GM12892 (cell line): ENCODE results near the gene LRRC4B.

ENCODE experiments used
- DNase-seq: peaks from one replicate; pipeline ENCODE4 v3.0.0; 2011; ENCODE audit not compliant: insufficient read length
- FAIRE-seq: peaks from 2 replicates; lab custom pipeline; 2011; peaks lifted over from hg19 to GRCh38; lab: Jason Lieb, UNC
- POLR2A ChIP-seq: IDR thresholded peaks from 2 replicates; pipeline ENCODE4 v1.6.1; 2011; ENCODE audit warnings: low read depth, low read length, control low read depth
- POLR2AphosphoS5 ChIP-seq: IDR thresholded peaks from 2 replicates; pipeline ENCODE4 v1.6.1; 2011; ENCODE audit warnings: low read depth, low read length, control low read depth
- TAF1 ChIP-seq: IDR thresholded peaks from 2 replicates; pipeline ENCODE4 v1.6.1; 2011; ENCODE audit warnings: low read depth, mild to moderate bottlenecking, control low read depth, low read length, borderline replicate concordance

The LRRC4B gene

GRCh38 chr19:50485284-50485955, 82.8 kb downstream of the LRRC4B start:
- TF ChIP-seq POLR2AphosphoS5 (no peak; the same call in 1 of the 2 replicates), POLR2A (0 out of 2 replicates have a peak, but pooled peaks have one; percentile 13)
- DNase-seq (no peak), FAIRE-seq (no peak)

DNA sequence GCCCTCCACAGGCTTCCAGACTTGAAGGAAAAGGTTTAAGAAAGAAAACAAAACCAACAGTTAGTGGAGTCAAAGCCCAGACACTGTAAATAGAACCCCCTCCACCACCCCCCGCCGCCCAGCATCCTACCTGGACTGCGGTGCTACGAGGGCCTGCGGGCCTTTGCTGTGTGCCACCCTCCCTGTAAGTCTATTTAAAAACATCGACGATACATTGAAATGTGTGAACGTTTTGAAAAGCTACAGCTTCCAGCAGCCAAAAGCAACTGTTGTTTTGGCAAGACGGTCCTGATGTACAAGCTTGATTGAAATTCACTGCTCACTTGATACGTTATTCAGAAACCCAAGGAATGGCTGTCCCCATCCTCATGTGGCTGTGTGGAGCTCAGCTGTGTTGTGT, 85.3 kb downstream of the LRRC4B start:
- no peak for FAIRE-seq

GRCh38 chr19:50482271-50482855, 85.9 kb downstream of the LRRC4B start:
- TF ChIP-seq POLR2AphosphoS5 (no peak), TAF1 (no peak), POLR2A (no peak)
- FAIRE-seq (no peak), DNase-seq (no peak)

More for the DNA sequence above, 85.3 kb downstream of the LRRC4B start:
- TF ChIP-seq TAF1: no peak
- no peak for TF ChIP-seq POLR2A
- TF ChIP-seq POLR2AphosphoS5: no peak
- DNase-seq: no peak

- TF ChIP-seq POLR2A (no peak), TAF1 (no peak), POLR2AphosphoS5 (no peak)
- no peak for FAIRE-seq
- DNase-seq: no peak
Measured at GRCh38 chr19:50481351-50482149, 86.7 kb downstream of the LRRC4B start.

DNA sequence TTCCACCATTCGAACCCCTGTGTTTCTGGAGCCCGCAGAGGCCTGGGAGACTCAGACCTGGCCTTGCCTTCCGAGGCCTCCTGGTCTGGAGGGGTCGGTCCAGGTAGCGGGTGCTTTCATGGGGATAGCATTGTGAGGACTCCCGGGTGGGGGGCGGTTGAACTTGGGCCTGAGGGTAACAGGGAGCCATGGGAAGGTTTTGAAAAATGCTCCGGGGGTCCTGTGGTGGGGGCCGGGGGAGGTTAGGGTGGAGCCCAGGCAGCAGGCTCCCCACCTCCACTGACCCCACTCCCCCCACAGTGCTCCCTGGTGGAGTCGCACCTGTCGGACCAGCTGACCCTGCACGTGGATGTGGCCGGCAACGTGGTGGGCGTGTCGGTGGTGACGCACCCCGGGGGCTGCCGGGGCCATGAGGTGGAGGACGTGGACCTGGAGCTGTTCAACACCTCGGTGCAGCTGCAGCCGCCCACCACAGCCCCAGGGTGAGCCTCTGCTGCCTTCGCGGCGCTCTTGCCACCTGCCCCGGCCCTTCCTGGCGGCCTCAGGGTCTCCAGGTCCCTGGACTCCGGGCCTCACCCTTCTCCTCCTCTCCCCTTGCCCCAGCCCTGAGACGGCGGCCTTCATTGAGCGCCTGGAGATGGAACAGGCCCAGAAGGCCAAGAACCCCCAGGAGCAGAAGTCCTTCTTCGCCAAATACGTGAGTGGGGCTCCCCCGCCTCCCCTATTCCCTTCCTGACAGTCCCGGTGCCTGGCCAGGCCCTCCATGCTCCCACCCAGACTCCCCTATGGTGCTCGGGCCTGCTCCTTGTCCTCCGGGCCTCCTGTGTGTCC, 87.7 kb downstream of the LRRC4B start:
- TF ChIP-seq POLR2AphosphoS5 (no peak), POLR2A (no peak), TAF1 (no peak)
- FAIRE-seq (no peak), DNase-seq (no peak)

DNA sequence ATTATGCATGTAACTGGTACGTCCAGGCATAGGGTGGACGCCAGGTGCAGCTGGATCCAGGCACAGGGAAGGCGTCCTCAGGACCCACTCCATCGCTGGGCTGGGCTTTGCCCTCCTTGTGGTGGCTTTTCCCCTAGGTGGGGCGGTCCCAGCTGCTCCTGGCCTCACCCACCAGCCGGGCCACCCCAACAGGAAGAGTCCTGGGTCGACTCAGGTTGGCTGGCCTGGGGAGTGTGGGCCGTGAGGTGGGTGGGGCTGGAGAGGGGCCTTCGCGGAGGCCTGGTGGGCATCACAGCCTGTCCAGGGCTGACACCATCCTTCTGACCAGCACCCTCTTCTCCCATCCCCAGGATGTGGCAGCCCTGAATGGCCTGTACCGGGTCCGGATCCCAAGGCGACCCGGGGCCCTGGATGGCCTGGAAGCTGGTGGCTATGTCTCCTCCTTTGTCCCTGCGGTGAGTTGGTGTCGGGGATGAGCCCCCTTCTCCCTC, 88.4 kb downstream of the LRRC4B start:
- FAIRE-seq (no peak), DNase-seq (no peak)
- no peak for TF ChIP-seq POLR2AphosphoS5
- TF ChIP-seq TAF1: no peak
- no peak for TF ChIP-seq POLR2A

- FAIRE-seq (no peak), DNase-seq (no peak)
- TF ChIP-seq POLR2A: no peak
Measured at GRCh38 chr19:50478901-50479715, 89.1 kb downstream of the LRRC4B start.

- FAIRE-seq: no peak
- DNase-seq: no peak
- TF ChIP-seq TAF1: no peak
- no peak for TF ChIP-seq POLR2AphosphoS5
- TF ChIP-seq POLR2A: no peak
Measured at GRCh38 chr19:50477751-50478515, 90.3 kb downstream of the LRRC4B start.

GRCh38 chr19:50476907-50477238, 91.4 kb downstream of the LRRC4B start:
- TF ChIP-seq POLR2AphosphoS5 (no peak), TAF1 (no peak), POLR2A (no peak)
- DNase-seq (no peak), FAIRE-seq (no peak)
